ENCODE measurements around the gene SYNDIG1. TPM values are rescaled to one million over a fixed set of nuclear protein-coding genes. Genes with fewer than 3 reads are reported as not detected.

SYNDIG1 gene
- total RNA-seq, 2 donors from 2014 or later, result 0.73 to 4.5 TPM

DNA sequence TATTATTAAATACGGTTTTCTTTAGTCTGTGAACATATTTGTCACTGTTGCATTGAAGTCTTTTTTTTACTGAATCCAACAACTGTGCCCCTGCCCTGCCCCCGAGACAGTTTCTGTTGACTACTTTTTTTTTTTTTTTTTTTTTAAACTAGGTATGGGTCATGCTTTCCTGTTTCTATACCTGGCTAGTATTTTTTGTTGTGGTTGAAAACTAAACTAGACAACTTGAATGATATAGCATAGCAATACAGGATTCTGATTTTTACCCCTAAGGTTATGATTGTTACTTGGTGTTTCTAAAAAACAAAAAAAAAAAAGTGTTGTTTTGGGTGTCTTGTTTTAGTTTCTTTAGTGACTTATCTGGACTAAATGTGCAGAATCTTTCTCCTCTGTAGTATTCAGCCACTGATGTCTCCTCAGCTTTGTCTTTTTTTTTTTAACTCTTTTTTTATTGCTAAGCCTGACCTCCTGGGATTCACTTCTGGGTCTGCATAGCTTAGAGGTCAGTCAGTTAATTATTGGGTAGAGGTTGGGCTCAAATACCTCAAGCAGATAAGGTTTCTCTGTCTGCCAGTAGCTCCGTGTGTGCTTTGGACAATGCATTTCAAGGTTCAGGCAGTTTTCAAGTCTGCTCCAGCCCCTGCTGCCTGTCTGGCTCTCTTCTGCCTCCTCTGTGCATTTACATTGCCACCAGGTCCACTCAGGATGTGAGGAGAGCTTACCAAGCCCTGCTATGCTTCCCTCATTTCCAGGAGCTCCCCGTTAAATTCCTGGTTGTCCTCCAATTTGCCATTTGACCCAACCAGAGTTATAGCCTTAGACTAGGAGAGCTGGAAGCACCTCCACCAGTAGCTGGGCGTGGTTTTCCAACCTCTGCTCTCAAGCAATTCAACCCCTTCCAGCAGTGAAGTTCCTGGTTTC is 91.4 kb downstream of the SYNDIG1 start:
- H3K27me3 ChIP-seq (replicated peaks; ENCODE audit: insufficient read depth), result no peaks in the 10 kb centered on the region
- no peaks in the 10 kb centered on the region for H3K9me3 ChIP-seq
- WGBS, result 62% methylated on average over 5 of the region's 5 CpGs
- TF ChIP-seq POLR2A (IDR thresholded peaks at IDR 0.05) (no peak), POLR2AphosphoS5 (IDR thresholded peaks at IDR 0.05) (no peak), CTCF (IDR thresholded peaks at IDR 0.05) (no peak)
- DNase-seq (ENCODE audit: low spot score), result no peak
- no peak overlapping the region for H3K4me3 ChIP-seq
- intact Hi-C loops (cut with DNase I), result no loop called here
- H3K4me1 ChIP-seq (replicated peaks), result no peaks in the 10 kb centered on the region
- H3K27ac ChIP-seq, result no peak overlapping the region
- no peaks in the 10 kb centered on the region for H3K36me3 ChIP-seq

DNA sequence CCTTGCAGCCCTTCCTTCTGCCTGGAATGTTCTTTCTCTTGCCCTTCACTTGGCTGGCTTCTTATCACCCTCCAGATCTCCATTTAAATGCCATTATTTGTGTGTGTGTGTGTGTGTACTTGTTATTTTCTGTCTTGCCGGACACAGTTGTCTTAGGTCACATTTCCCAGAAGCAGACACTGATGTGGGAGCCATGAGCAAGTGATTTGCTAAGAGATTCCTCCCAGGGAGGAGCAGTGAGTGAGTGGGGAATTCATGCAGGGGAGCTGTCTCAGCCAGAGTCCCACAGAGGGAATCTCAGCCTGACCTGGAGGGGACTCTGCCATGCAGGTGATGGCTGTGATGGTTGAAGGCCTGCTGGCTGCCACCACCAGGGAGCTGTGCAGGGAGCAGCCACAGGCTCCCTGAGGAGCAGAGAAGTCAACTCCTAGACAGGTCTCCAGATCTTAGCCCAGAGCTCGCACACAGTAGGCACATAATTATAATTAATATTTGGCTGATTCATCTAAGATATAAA is 96.5 kb downstream of the SYNDIG1 start:
- no peaks in the 10 kb centered on the region for H3K4me1 ChIP-seq (replicated peaks)
- TF ChIP-seq POLR2A (IDR thresholded peaks at IDR 0.05) (no peak), CTCF (IDR thresholded peaks at IDR 0.05) (no peak), POLR2AphosphoS5 (IDR thresholded peaks at IDR 0.05) (no peak)
- no peaks in the 10 kb centered on the region for H3K36me3 ChIP-seq
- 60% methylated on average over 2 of the region's 2 CpGs for WGBS
- H3K4me3 ChIP-seq, result no peak overlapping the region
- no peak overlapping the region for H3K27ac ChIP-seq
- DNase-seq (ENCODE audit: low spot score), result no peak
- intact Hi-C loops (cut with DNase I), result no loop called here
- H3K9me3 ChIP-seq, result no peaks in the 10 kb centered on the region
- H3K27me3 ChIP-seq (replicated peaks; ENCODE audit: insufficient read depth), result peaks cover 5% of the 10 kb centered on the region

DNA sequence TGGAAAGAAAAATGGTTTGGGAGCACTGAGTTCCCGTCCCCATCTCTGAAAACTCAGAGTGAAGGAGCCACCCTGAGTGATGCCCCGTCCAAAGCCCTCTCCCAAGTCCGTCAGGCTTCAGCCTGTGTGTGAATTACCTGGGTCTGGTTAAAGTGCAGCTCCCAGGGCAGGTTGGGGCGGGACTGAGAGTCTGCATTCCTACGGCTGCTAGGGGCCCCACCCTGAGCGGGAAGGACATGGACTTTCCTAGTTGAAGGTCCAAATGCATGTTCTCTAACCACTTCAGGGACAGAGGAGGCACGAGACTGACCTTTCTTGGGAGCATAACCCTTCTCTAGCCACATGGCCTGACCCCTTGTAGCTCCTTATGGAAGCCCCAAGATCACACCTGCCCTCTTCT is 97.2 kb downstream of the SYNDIG1 start:
- Histone ChIP-seq H3K9me3 (no peaks in the 10 kb centered on the region), H3K27ac (no peak overlapping the region), H3K4me1 (replicated peaks) (no peaks in the 10 kb centered on the region), H3K27me3 (replicated peaks; ENCODE audit: insufficient read depth) (peaks cover 5% of the 10 kb centered on the region), H3K36me3 (no peaks in the 10 kb centered on the region), H3K4me3 (no peak overlapping the region)
- intact Hi-C loops (cut with DNase I), result no loop called here
- no peak for DNase-seq (ENCODE audit: low spot score)
- TF ChIP-seq CTCF (IDR thresholded peaks at IDR 0.05), result no peak
- TF ChIP-seq POLR2AphosphoS5 (IDR thresholded peaks at IDR 0.05), result no peak
- TF ChIP-seq POLR2A (IDR thresholded peaks at IDR 0.05), result no peak
- WGBS, result 76% methylated on average over 7 of the region's 7 CpGs

DNA sequence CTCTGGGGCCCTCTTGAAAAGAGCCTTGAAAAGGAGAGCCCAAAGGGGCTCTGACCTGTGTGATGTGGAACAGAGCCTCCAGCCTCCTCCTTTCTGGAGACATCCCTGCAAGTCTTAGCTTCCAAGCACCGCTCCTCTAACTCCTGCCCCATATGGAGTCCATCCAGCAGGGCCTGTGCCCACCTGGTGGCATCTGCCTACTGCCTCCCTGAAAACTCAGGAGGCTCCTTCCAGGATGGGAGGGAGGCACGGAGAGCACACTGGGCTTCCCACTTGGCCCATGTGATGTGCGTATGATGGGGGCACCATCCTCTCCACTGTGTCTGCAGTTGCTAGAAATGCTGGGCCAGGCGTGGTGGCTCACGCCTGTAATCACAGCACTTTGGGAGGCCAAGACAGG is 98.1 kb downstream of the SYNDIG1 start:
- DNase-seq (ENCODE audit: low spot score), result no peak
- no peak overlapping the region for H3K27ac ChIP-seq
- no peak overlapping the region for H3K4me3 ChIP-seq
- TF ChIP-seq POLR2AphosphoS5 (IDR thresholded peaks at IDR 0.05), result no peak
- TF ChIP-seq POLR2A (IDR thresholded peaks at IDR 0.05), result no peak
- no peak for TF ChIP-seq CTCF (IDR thresholded peaks at IDR 0.05)
- WGBS, result 96% methylated on average over 5 of the region's 5 CpGs
- no peaks in the 10 kb centered on the region for H3K4me1 ChIP-seq (replicated peaks)
- intact Hi-C loops (cut with DNase I), result no loop called here
- H3K9me3 ChIP-seq, result no peaks in the 10 kb centered on the region
- H3K36me3 ChIP-seq, result no peaks in the 10 kb centered on the region
- H3K27me3 ChIP-seq (replicated peaks; ENCODE audit: insufficient read depth), result peaks cover 5% of the 10 kb centered on the region

DNA sequence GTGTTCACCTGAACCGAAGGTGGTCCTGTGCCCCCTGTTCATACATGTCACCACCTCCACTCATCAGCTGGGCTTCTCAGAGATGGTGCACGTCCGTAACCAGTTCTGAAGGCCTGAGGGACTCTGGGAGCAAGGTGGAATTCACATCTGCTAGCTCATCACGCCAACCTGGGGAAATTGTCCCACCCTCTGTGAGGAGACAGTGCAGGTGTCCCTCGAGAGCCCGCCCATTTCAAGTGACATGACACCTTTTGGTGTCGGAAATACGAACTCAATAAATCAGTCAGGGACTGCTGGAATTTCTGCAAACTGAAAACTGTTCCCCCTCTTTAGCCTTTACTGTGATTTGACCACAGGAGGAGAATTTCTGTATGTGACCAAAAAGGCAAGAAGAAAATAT is 99.4 kb downstream of the SYNDIG1 start:
- Histone ChIP-seq H3K4me3 (no peak overlapping the region), H3K4me1 (replicated peaks) (no peaks in the 10 kb centered on the region), H3K27me3 (replicated peaks; ENCODE audit: insufficient read depth) (peaks cover 5% of the 10 kb centered on the region), H3K36me3 (no peaks in the 10 kb centered on the region), H3K9me3 (no peaks in the 10 kb centered on the region), H3K27ac (no peak overlapping the region)
- intact Hi-C loops (cut with DNase I), result no loop called here
- 50% methylated on average over 8 of the region's 8 CpGs for WGBS
- TF ChIP-seq POLR2AphosphoS5 (IDR thresholded peaks at IDR 0.05), result no peak
- no peak for TF ChIP-seq POLR2A (IDR thresholded peaks at IDR 0.05)
- TF ChIP-seq CTCF (IDR thresholded peaks at IDR 0.05), result no peak
- no peak for DNase-seq (ENCODE audit: low spot score)

All from prostate gland (tissue), 2 donors.